Measurements from ENCODE around the gene DACT2.

Gene DACT2

GRCh38 chr6:168310403-168310802 is 9.2 kb downstream of the DACT2 start:
- TF ChIP-seq, protein P1, sequence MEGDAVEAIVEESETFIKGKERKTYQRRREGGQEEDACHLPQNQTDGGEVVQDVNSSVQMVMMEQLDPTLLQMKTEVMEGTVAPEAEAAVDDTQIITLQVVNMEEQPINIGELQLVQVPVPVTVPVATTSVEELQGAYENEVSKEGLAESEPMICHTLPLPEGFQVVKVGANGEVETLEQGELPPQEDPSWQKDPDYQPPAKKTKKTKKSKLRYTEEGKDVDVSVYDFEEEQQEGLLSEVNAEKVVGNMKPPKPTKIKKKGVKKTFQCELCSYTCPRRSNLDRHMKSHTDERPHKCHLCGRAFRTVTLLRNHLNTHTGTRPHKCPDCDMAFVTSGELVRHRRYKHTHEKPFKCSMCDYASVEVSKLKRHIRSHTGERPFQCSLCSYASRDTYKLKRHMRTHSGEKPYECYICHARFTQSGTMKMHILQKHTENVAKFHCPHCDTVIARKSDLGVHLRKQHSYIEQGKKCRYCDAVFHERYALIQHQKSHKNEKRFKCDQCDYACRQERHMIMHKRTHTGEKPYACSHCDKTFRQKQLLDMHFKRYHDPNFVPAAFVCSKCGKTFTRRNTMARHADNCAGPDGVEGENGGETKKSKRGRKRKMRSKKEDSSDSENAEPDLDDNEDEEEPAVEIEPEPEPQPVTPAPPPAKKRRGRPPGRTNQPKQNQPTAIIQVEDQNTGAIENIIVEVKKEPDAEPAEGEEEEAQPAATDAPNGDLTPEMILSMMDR (IDR thresholded peaks at IDR 0.05; ENCODE audit: control insufficient read depth, extremely low read depth, insufficient read depth), result no peak
- no peak overlapping the region for H3K4me3 ChIP-seq (ENCODE audit: low read depth, low read length)
- DNase-seq (ENCODE audit: low read depth), result no peak

- no peak for DNase-seq (ENCODE audit: low read depth)
- TF ChIP-seq, protein P1 (IDR thresholded peaks at IDR 0.05; ENCODE audit: control insufficient read depth, extremely low read depth, insufficient read depth), result no peak
- no peak overlapping the region for H3K4me3 ChIP-seq (ENCODE audit: low read depth, low read length)
Observed at GRCh38 chr6:168309997-168310396, 9.6 kb downstream of the DACT2 start.

DNA sequence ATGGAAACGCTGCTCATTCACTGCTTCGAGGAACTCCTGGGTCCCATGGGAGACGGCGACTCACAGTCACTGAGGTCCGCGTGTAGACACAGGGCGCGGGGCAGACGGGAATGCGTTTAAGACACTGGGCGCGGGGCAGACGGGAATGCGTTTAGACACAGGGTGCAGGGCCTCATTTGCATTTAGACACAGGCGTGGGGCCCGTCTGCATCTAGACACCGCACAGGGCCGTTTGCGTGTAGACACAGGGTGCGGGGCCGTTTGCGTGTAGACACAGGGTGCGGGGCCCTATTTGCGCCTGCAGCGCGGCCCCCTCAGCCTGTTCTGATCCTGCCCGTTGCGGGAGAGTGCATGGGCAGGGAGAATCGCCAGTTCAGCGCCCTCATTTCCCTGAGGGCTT is 10.4 kb downstream of the DACT2 start:
- TF ChIP-seq, protein P1 (IDR thresholded peaks at IDR 0.05; ENCODE audit: control insufficient read depth, extremely low read depth, insufficient read depth), result no peak
- no peak overlapping the region for H3K4me3 ChIP-seq (ENCODE audit: low read depth, low read length)
- DNase-seq (ENCODE audit: low read depth), result no peak

GRCh38 chr6:168308390-168309144 is 11.0 kb downstream of the DACT2 start:
- H3K4me3 ChIP-seq (ENCODE audit: low read depth, low read length), result no peak overlapping the region
- TF ChIP-seq, protein P1 (IDR thresholded peaks at IDR 0.05; ENCODE audit: control insufficient read depth, extremely low read depth, insufficient read depth), result no peak
- no peak for DNase-seq (ENCODE audit: low read depth)

DNA sequence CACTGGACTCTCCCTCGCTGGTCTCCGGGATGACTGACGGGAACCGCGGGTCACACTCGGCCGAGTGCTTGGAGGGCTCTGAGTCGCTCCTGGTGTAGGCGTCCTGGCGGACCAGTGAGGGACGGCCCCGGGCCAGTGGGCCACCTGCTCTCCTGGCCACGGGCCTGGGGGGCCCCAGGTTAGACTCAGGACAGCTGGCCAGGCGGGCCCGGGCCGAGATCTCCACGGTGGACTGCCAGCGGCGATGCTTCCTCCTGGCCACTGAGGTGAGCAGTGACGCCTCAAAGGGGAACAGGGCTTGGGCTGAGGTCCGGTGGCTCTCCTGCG is 11.9 kb downstream of the DACT2 start:
- no peak overlapping the region for H3K4me3 ChIP-seq (ENCODE audit: low read depth, low read length)
- DNase-seq (ENCODE audit: low read depth), result no peak
- TF ChIP-seq, protein P1 (IDR thresholded peaks at IDR 0.05; ENCODE audit: control insufficient read depth, extremely low read depth, insufficient read depth), result no peak

DNA sequence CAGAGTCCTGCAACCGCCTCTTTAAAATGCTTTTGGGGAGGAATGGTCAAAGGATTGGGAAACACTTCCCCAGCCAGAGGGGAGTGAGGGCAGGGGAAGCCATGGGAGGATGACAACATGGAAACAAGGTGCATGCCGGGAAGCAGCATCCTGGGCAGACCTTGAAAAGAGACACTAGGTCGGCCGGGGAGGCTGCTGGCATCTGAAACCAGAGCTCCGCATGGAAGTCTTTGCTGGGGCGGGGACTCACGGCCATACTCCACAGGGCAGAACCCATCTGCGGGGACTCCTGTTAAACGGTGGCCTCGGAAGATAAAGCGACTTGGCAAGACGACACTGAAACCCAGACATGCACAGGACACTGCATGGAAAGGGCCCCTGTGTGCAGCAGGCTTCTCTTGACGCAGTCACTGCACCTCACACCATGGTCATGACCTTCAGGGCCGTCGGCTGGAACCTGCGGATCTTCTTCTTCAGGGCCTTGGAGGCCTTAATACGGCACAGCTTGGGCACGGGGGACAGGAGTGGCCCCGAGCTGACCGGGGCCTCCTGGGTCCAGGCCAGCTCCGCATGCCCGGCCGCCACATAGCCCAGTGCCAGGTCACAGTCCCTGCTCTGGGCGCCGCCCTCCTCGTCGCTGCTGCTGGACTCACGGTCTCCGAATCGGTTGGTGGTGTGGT is 12.4 kb downstream of the DACT2 start:
- H3K4me3 ChIP-seq (ENCODE audit: low read depth, low read length), result no peak overlapping the region
- TF ChIP-seq, protein P1 (IDR thresholded peaks at IDR 0.05; ENCODE audit: control insufficient read depth, extremely low read depth, insufficient read depth), result no peak

More for the DNA sequence above, 12.4 kb downstream of the DACT2 start:
- DNase-seq (ENCODE audit: low read depth), result no peak

All from LNCaP clone FGC (cell line).